Neural progenitor cell (in vitro differentiated cells): Measurements from ENCODE around the gene ESRRB.

Experiments used
- EZH2phosphoT487 ChIP-seq: fragments of 200-600 bp; sonication (generic); IDR thresholded peaks from 2 replicates; pipeline ENCODE4 v1.6.1; 2017; ENCODE audit warnings: antibody characterized with exemption
- TF ChIP-seq, protein P1 (sequence below): fragments of 200-600 bp; sonication (generic); IDR thresholded peaks from 2 replicates; pipeline ENCODE4 v1.5.1; 2017; ENCODE audit warnings: antibody characterized with exemption, mild to moderate bottlenecking

- TF ChIP-seq, protein P1, sequence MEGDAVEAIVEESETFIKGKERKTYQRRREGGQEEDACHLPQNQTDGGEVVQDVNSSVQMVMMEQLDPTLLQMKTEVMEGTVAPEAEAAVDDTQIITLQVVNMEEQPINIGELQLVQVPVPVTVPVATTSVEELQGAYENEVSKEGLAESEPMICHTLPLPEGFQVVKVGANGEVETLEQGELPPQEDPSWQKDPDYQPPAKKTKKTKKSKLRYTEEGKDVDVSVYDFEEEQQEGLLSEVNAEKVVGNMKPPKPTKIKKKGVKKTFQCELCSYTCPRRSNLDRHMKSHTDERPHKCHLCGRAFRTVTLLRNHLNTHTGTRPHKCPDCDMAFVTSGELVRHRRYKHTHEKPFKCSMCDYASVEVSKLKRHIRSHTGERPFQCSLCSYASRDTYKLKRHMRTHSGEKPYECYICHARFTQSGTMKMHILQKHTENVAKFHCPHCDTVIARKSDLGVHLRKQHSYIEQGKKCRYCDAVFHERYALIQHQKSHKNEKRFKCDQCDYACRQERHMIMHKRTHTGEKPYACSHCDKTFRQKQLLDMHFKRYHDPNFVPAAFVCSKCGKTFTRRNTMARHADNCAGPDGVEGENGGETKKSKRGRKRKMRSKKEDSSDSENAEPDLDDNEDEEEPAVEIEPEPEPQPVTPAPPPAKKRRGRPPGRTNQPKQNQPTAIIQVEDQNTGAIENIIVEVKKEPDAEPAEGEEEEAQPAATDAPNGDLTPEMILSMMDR = no peak
- no peak for TF ChIP-seq EZH2phosphoT487
Observed at GRCh38 chr14:76531085-76531484, 155.1 kb downstream of the ESRRB start.
